ENCODE results near the gene HBG1.

DNA sequence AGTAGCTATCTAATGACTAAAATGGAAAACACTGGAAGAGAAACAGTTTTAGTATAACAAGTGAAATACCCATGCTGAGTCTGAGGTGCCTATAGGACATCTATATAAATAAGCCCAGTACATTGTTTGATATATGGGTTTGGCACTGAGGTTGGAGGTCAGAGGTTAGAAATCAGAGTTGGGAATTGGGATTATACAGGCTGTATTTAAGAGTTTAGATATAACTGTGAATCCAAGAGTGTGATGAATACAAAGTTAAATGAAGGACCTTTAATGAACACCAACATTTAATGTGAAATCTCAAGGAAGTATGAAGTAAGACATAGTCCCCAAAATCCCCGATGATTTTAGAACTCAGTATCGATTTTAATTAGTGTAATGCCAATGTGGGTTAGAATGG lies 12.2 kb downstream of the HBG1 start:
- TF ChIP-seq, protein P1, sequence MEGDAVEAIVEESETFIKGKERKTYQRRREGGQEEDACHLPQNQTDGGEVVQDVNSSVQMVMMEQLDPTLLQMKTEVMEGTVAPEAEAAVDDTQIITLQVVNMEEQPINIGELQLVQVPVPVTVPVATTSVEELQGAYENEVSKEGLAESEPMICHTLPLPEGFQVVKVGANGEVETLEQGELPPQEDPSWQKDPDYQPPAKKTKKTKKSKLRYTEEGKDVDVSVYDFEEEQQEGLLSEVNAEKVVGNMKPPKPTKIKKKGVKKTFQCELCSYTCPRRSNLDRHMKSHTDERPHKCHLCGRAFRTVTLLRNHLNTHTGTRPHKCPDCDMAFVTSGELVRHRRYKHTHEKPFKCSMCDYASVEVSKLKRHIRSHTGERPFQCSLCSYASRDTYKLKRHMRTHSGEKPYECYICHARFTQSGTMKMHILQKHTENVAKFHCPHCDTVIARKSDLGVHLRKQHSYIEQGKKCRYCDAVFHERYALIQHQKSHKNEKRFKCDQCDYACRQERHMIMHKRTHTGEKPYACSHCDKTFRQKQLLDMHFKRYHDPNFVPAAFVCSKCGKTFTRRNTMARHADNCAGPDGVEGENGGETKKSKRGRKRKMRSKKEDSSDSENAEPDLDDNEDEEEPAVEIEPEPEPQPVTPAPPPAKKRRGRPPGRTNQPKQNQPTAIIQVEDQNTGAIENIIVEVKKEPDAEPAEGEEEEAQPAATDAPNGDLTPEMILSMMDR (conservative IDR thresholded peaks at IDR 0.05; ENCODE audit: low read depth, low read length): no peak
- no peak for TF ChIP-seq POLR2A (IDR thresholded peaks at IDR 0.05; ENCODE audit: low read depth, low read length)
